GM04504 (cell line): Measurements from ENCODE around the gene OSGEPL1.
"Not testable (repeated sequence)": the region's sequence is repeated elsewhere in the genome, so short reads cannot be mapped to it uniquely, and the experiment has no call there.

Experiments used
- DNase-seq: peaks from one replicate; pipeline ENCODE4 v3.0.0-alpha.2; 2012; ENCODE audit warnings: low read depth

OSGEPL1 gene

GRCh38 chr2:189762551-189763298 lies at the start of gene OSGEPL1:
TSS of gene OSGEPL1 (minus strand) at chr2:189762792. CDS start at chr2:189761640, 1,152 bp downstream.
- peak; percentile 68 for DNase-seq

GRCh38 chr2:189803431-189803830 lies 40.8 kb upstream of the OSGEPL1 start:
- DNase-seq, result no peak

- no peak for DNase-seq
These were observed 39.9 kb upstream of the OSGEPL1 start for GRCh38 chr2:189802396-189802912.

GRCh38 chr2:189799531-189799930 lies 36.9 kb upstream of the OSGEPL1 start:
- peak; percentile 34 for DNase-seq

- DNase-seq, result no peak
These were observed 36.4 kb upstream of the OSGEPL1 start for GRCh38 chr2:189799030-189799331.

- DNase-seq, result peak; percentile 18
These were observed 35.9 kb upstream of the OSGEPL1 start for GRCh38 chr2:189798312-189799029.

- DNase-seq, result no peak
These were observed 35.3 kb upstream of the OSGEPL1 start for GRCh38 chr2:189797902-189798301.

- no peak for DNase-seq
These were observed 31.7 kb upstream of the OSGEPL1 start for GRCh38 chr2:189794310-189794709.

- DNase-seq, result no peak
These were observed 28.9 kb upstream of the OSGEPL1 start for GRCh38 chr2:189791338-189792042.

GRCh38 chr2:189783927-189784867 lies 21.6 kb upstream of the OSGEPL1 start, which contains the start of the genes ORMDL1 and PMS1:
TSS of gene ORMDL1 (minus strand) at chr2:189784339. CDS start at chr2:189782595, 1,744 bp downstream.
TSS of gene PMS1 (plus strand) at chr2:189784450. CDS start at chr2:189791810, 7,360 bp downstream.
- peak; percentile 89 for DNase-seq

GRCh38 chr2:189783451-189783926 lies 20.9 kb upstream of the OSGEPL1 start:
- DNase-seq, result no peak

GRCh38 chr2:189782221-189782671 lies 19.7 kb upstream of the OSGEPL1 start:
- DNase-seq, result no peak

GRCh38 chr2:189772212-189772611 lies 9.6 kb upstream of the OSGEPL1 start:
- no peak for DNase-seq

- DNase-seq, result no peak
These were observed 8.2 kb upstream of the OSGEPL1 start for GRCh38 chr2:189770590-189771322.

GRCh38 chr2:189763908-189764661 lies 1.5 kb upstream of the OSGEPL1 start:
- no peak for DNase-seq

GRCh38 chr2:189762229-189762550 lies 402 bp downstream of the OSGEPL1 start:
- no peak for DNase-seq

GRCh38 chr2:189760154-189760553 lies 2.4 kb downstream of the OSGEPL1 start:
- not testable (repeated sequence) for DNase-seq

- DNase-seq, result no peak
These were observed 6.2 kb downstream of the OSGEPL1 start for GRCh38 chr2:189756311-189756952.

GRCh38 chr2:189751080-189751658 lies 11.4 kb downstream of the OSGEPL1 start:
- no peak for DNase-seq
